SKM-1 treated with dmso at 0.1 percent for 144 hours (cell line): ENCODE data around the gene TOMM70.
"Not testable (repeated sequence)": the region's sequence is repeated elsewhere in the genome, so short reads cannot be mapped to it uniquely, and the experiment has no call there.

Experiments
- DNase-seq: peaks from one replicate; lab custom pipeline; 2025; ENCODE audit not compliant: unreplicated experiment; lab: John Stamatoyannopoulos, UW

The TOMM70 gene

DNA sequence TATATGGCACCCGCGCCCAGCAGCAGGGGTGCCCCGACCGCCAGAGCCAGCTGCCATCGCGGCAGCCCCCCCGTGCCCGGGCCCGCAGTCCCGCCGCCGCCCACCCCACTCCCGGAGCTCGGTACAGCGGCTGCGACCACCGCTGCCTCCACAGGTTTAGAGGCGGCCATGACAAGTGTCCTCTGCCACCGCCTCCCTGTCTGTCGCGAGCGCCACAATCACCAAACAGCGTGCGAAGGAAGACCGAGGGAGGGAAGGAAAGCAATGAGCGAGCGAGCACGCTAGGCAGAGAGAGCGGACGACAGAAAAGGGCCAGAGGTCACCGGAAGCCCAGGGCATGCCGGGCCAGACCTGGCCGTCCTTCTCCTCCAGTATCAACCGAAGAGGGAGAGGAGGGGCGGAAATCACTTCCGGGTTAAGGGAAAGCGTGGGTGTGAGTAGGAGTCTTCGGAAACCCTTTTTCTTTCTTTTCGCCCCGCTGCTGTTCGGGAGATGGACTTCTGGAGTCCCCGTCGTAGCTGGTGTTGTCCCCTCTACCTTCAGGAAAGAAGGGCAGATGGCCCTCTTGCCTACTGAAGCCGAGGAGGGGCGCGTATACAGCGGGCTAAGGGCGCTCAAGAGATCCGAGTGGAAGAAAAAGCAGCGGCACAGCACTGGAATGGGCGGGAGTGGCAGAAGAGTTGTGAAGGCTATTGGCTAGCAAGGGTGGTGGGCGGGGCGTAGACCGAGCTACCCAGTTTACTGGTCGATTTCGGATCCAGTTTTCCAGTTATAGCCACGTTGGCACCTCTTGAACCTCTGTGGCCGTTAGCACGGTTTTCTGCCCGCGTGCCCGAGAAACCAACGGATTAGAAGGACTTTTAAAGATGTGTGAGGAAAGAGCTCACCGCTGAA, at the start of gene TOMM70, which contains the start of gene LNP1:
Gene TOMM70, minus strand, starts transcription at position 310 of the 894 bp plus-strand sequence. Its CDS starts 140 bp downstream, at position 170.
Gene LNP1, plus strand, starts transcription at position 760 of the 894 bp plus-strand sequence. CDS start 28,191 bp downstream, outside the sequence.
- peak; percentile 97 for DNase-seq

DNA sequence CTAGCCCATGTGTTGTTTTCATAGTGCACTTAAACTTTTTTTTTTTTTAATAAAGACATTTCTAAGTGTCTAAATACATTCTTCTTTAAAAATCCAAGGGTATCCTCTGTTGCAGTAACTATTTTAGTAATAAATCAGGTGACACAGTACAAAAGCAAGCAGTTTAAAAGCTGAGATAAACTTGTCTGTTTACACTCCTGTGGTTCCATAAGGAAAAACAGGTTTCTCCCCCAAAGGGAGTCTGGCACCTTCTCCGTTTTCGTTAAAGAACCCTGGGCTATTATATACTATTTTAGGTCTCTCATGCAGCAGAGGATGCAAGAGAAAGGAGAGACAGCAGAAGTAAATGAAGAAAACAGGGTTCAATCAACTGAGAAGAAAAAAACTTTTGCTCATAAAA, 48.3 kb upstream of the TOMM70 start:
- DNase-seq = no peak

DNA sequence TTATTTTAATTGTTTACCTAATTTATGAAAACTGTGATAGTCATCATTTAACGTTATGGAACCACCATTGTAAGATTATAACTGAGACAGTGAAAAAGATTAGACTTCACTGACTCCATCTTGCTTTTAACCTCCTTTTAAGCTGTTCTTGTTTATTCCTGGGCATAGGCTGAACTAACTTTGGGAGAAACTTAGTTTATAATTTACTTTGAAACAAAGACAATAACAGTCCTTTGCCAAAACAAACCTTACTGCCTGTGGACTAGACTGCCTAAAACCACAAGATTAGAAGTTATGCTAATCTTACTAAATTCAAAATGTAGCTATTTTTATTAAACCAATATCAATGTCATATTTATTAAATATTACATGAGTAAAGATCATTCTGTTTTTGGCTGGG, 47.2 kb upstream of the TOMM70 start:
- DNase-seq = no peak

DNA sequence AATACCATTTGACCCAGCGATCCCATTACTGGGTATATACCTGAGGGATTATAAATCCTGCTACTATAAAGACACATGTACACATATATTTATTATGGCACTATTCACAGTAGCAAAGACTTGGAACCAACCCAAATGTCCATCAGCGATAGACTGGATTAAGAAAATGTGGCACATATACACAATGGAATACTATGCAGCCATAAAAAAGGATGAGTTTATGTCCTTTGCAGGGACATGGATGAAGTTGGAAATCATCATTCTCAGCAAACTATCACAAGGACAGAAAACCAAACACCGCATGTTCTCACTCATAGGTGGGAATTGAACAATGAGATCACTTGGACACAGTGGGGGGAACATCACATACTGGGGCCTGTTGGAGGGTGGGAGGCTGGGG, 46.2 kb upstream of the TOMM70 start:
- not testable (repeated sequence) for DNase-seq

DNA sequence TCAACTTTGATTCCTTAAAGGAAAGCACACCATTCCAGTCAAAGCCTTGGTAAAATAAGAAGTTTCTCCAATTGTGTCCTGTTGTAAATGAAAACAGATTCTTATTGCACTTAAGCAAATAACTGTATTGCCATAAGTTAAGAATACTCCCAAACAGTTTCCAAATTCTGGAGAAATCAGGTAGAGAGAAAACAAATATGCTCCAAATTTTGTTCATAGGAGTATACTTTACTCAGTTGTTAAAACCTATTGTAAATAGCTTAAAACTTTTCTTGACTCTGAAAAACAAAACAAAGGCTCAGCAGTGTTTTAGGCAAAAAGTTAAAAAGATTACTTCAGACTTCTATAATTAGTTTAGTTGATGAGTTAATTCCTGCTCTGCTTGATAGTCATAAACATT, 42.8 kb upstream of the TOMM70 start:
- DNase-seq = no peak

DNA sequence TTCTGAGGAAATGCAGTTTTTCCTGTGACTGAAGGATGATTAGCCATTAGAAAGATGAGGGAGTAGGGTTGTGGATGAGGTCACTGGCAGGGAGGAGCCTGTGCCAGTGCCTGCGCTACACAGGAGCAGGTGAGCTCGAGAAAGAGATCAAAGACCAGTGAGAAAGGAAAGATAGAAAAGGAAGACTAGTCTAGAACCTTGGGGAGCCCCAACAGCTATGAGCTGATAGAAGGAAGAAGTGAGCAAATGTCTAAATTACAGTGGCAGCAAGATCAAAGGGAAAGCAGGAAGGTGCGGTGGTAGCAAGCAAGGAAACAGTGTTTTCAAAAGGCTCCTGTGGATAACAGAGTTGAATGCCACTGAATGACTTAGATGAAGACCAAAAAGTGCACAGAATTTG, 40.0 kb upstream of the TOMM70 start:
- DNase-seq = no peak

DNA sequence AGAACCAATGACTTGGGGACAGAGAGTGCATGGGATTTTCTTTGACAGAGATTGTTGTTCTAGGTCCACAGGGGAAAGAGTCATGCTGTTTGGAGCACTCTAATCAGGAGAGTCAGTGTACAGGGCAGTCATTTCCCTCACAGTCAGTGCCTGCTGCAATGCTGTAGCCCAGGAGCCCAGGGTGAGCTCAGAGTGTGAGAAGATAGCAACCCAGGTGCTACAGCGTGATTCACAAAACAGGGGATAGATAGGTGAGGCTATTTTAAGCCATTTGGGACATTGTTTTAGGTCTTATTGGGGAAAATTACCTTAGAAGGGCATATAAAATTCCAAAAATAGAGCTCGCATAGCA, 37.7 kb upstream of the TOMM70 start:
- DNase-seq = no peak

DNA sequence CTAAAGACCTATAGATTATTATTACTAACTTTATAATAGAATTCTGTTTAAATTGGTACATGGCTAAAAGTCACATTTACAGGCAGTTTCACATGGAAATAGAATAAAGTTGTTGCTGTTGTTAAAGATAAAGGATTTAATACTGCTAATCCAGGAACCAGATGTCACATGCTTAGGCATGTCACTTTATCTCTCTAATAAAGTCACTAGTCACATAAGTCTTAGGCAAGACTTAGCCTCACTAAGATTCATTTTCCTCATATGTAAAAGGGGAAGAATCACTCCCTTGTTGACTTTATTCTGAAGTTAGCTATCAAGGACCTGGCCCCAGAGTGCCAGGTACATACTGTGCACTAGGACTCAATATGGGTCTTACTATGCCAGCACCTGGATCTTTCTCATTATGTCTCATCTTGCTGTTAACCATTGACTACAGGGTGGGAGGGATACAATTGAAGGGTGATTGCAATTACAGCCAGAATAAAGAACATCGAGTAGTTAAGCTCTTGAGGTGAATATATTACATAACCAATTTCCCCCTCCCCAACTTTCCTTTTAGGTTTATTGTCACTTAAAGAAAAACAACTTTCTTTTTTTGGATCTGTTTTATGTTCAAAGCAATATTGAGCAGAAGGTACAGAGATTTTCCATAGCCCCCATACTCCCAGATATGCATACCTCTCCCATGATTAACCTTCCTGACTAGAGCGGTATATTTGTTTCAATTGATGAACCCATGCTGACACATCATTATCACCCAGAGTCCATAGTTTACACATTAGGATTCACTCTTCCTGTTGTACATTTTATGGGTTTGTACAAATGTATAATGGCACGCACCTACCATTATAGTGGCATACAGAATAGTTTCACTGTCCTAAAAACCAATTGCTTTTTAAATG, 37.1 kb upstream of the TOMM70 start:
- no peak for DNase-seq

DNA sequence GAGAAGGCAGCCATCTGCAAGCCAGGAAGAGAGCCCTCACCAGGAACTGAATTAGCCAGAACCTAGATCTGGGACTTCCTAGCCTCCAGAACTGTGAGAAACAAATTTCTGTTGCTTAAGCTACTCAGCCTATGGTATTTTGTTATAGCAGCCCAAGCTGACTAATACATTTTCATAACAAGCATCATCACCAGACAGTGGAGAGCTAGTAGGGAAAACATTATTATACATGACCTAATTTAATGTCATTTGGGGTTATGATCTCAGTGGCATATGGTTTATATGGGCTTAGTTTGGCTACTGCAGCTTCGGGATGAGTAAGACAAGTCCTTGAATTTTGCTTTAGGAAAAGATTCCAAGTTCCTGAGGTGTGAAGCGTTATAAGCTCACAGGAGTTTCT, 36.1 kb upstream of the TOMM70 start:
- no peak for DNase-seq

DNA sequence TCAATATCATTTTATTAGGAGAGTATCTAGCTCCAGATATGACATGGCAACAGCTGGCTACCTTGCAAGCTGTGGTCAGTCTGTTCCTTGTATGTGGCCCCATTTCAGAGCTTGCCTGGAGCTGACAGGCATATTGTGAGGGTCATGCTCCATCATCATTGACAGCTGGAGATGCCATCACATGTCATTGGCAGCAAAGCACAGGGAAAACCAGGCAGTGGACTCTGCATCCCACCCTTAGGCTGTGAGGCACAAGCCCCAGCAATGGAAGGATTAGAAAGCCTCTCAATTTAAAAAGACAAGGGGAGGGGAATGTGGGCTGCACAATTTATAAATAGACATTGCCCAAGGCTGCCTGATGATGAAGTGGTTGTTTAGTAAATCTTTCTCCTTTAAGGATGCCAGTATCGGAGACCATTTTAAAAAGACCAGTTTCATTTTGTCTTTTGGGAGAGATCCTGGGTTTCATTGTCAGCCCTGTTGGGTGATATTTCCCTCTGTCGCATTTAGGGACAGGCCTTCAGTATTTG, 28.4 kb upstream of the TOMM70 start:
- DNase-seq = no peak

DNA sequence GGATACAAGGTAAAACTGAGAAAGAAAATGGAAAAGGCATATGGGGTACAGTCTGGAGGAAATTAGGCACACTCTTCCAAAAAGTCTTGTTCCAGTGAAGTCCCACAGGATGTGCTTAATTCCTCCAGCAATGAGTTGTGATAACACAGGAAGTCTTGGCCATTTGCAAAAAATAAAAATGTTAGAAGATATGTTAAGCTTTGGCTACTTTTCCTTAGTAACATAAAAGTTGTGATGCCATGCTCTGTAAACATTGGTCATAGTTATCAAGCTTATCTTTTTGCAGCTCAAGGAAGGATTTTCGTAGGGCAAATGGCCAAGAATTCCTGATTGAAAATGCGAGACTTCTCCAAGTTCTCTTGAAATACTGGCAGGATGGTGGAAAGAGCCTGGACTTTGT, 26.8 kb upstream of the TOMM70 start:
- DNase-seq = no peak

DNA sequence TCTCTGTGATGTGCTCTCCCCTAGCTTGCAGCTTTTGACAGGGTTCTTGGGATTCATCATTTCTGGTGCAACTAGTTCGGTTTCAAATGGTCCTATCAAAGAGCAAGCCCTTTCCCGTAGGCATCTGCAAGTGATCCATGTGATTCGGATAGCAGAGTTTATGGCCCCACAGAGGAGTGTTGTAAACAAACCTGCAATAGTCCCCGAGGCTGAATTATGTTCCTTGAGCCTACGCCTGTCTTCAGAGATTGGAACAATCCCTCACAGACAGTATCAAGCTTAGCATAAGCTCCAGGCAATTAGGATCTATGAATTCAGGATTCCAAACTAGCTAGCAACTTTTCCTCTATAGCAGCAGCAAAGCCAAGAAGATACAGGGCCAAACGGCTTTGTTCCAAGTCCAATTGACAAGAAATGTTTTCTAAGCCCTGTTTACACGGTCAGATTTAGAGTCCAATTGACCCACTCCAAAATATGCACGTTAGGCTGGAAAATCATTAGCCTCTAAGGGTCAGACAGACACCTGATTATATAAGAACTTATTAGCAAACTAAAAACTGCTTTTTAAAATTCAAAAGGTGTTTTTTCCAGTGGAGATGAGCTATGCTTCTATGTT, 25.3 kb upstream of the TOMM70 start:
- no peak for DNase-seq

DNA sequence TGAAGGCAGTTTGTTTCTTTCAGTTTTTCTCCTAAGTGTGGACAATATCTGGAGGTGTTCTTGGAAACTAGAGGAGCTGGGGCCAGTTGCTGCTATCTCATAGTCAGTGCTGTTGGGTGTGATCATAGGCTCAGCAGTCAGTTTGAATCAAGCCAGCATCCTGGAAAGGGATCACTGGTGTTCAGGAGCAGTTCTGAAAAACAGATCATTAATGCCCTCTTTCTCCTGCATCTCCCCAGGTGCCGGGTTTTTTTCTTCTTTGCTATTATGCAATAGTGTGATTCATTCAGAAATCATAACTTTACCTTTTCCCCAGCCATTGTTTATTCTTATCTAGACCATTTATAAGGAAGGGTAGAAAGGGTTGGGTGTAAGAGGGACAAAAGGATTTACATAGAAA, 24.4 kb upstream of the TOMM70 start:
- no peak for DNase-seq

DNA sequence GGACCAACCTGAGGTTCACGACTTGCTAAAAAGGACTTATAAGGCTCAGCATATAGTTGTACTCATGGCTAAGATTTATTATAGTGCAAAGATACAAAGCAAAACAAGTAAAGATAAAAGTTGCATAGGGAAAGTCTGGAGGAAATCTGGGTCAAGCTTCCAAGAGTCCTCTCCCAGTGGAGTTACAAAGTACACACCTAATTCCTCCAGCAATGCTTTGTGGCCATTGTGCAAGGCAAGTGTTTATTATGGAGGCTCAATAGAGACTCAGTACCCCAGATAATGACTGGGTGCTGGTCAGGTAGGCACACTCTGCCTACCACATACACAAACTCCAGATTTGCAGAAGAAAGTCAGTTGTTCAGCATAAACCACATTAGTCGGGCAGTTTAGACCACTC, 23.4 kb upstream of the TOMM70 start:
- no peak for DNase-seq

DNA sequence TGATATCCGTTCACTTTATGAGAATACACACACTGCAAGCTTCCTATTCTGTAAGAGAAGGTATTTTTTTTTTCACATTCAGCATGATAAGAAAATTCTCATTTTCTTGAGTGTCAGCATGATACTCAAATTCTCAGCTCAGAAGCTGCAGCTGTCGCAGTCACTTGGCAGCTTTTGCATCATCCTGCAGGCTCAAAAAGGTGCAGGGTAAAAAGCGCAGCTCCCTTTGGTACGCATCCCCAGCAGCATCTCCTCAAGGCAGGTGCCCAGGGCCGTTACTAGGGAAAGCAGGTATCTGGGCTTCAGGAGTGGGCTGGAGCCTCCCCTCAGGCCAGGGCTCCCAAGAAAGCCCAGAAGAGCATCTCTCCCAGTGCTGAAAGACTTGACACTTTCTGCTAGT, 22.7 kb upstream of the TOMM70 start:
- no peak for DNase-seq

DNA sequence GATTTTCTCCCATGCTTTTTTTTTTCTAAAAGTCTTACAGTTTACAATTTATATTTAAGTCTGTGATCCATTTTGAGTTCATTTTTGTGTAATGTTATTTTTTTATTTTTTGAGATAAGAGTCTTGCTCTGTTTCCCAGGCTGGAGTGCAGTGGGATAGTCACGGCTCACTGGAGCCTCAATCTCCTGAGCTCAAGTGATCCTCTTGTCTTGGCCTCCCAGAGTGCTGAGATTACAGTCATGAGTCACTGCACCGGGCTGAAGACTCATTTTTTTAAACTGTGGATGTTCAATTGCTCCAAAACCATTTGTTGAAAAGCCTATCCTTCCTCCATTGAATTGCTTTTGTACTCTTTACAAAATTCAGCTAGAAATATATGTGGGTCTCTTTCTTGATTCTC, 20.0 kb upstream of the TOMM70 start:
- no peak for DNase-seq

DNA sequence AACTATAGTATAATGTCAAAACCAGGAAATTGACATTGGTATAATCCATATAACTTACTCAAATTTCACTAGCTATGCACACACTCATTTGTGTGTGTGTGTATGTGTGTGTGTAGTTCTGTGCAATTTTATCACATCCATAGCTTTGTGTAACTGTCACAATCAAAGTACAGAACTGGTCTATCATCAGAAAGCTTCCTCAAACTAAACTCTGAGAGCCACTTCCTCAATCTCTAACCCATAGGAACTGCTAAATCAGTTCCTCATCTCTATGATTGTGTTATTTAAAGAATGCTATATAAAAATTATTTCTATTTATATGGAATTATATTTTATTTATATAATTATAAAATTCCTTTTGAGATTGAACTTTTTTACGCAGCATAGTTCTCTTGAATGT, 18.5 kb upstream of the TOMM70 start:
- DNase-seq = peak; percentile 72

DNA sequence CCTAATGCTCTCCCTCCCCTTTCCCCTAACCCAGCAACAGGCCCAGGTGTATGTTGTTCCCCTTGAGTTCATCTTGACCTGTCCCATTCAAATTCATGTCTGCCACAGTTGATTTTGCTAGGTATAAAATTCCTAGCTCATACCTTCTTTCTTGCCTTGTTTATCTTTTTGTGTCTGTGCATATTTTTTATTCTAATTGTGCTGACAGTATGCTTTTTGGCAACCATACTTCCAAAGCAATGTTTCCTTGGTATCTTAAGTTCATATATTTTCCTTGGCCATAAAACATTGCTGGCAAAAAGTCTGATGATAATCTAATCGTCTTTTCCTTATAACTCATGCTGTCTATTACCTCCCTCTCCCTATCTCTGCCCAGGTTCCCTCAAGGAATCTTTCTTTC, 16.0 kb upstream of the TOMM70 start:
- DNase-seq = no peak

DNA sequence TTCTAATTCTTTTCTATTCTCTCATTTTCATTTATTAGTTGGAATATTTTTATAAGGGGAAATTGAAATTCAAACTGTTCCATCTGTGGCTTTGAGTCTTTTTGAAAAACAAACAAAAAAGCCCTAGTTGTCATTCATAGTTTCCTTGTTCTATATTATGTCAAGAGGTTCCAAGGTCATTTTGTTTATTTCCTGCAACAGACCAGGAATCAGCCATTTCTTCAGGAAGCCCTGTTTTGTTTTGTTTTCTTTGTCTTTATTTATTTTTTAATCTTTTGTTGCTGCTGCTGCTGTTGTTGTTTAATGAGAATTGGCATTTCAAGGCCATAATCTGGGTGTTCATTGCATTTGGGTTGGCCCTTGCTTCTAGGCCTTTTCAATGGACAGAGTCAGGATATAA, 15.3 kb upstream of the TOMM70 start:
- DNase-seq = no peak

DNA sequence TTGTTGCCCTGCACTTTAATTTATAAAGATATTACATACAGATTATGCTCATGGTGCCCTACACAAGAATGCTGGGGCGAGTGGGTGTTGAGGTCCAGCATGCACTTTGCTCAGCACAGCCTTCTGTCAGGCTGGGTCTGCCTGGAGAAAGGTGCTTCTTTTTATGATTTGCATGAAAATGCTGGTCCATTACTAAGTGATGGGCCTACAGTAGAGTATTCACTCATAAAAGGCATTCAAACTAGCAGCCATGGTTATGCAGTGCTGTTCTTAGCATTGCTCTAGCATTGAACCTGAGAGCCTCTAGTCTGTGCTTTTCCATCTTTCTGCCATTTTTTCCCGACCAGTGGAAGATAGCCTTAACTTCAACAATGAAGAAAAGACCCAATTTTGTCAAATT, 12.7 kb upstream of the TOMM70 start:
- DNase-seq = no peak

DNA sequence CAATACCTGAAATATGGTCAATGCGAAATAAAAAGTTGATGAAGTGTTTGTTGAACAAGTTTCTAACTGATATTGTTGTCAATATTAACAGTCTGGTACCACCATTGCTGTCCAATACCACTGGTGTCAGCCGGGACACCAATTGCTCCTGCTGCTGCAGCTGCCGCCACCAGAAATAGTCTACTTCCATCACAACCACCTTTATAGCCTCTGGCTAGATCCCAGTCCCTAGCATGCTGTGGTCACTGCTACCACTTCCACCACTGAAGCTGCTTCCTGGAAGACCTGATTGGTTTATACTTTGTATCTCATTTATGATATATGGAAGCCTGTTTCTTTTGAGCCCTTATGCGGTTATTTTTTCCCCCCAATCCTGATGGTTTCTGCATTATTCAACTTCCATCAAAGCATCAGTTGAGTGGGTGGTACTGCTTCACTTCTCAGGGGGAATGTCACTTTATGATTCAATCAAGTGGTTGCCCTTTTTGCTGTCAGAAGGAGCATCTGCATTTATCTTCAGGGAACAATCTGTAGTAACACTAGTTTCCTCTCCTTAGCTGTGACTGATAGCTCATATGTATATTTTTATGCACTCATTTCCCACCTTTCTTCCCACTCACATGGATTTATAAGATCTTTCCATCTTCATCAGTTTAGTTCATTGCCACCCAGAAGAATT, 12.2 kb upstream of the TOMM70 start:
- DNase-seq = no peak
